Forelimb muscle (tissue), 1 donor: ENCODE measurements around the gene OGT. TPM values are rescaled to one million over a fixed set of nuclear protein-coding genes. Genes with fewer than 3 reads are reported as not detected.

Source experiments
- DNase-seq: peaks from one replicate; pipeline ENCODE4 v3.0.0-alpha.2; 2013; ENCODE audit warnings: low read depth
- polyA plus RNA-seq: library from polyadenylated mRNA; unstranded; fragments of 120-200 nt; gene quantifications from one replicate; pipeline ENCODE4 v1.2.1, GENCODE V29; 2013; ENCODE audit not compliant: insufficient read length

The OGT gene
- polyA plus RNA-seq, 1 donor, result 145 TPM

DNA sequence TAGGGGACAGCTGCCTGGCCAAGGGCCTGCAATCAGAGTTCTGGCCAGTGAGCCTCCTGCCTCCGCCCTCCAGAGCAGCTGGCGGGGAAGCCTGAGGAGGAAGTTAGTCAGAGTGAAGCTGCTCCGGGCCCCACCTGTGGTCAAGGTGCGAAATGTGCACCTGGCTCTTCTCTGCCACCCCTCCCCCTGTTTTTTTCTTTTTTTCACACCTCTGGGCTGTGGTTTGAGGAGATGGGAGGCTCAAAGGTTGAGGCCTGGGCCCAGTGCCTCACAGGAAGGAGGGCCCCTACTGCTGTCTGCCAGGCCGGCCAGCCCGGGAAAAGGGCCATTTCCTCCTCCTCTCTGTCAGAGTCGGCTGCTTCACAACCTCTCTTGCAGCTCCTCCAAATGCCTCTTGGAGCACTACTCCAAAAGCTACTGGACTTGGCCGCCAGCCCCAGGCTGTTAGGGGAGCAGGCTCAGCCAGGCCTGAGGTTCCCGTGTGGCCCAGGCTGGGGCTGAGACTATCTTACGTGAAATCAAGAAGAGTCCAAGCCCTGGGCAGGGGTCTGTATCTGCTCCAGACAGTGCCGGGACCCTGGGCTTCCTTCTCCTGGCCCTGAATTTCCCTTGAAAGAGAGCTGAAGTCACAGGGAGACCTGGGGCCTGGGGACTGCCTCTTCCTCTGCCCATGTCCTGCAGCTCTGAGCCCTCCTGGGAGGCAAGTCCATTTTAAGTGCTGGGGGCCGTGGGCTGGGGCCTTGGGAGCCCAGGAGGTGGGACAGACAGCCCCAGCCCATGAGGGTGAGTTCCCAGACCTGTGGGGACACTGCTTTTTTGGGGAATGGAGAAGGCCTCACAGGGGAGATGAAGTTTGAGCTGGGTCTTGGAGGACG lies 89.9 kb downstream of the OGT start:
- DNase-seq, result peak; percentile 40

DNA sequence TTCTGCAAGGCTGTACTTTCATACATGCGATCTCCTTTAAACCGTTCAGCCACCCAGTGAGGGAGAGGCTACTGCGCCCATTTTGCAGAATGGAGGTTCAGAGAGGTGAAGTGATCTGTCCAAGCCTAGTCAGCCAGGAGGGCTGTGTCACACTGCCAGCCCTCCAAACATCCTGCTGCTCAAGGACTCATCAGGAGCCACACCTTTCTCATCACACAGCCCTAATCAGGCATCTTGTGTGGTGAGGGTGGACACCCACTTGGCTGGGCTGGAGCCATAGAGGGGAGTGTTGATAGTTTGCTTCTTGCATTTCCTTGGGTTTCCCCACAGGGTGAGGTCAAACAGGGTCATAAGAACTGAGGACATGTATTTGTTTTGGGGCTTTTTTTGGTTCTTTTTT lies 90.8 kb downstream of the OGT start:
- DNase-seq, result no peak

DNA sequence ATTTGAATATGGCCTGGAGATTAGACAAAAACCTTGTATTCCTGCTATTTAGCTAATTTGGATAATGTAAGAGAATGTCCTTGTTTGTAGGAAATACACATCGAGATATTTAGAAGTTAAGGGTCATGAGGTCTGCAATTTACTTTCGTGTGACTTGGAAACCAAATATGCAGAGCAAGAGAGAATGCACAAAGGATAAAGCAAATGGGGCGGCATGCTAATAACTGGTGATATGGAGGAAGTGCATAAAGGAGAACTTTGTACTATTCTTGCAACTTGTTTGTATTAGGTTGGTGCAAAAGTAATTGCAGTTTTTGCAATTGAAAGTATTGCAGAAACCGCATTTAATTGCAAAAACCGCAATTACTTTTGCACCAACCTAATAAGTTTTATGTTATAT lies 92.6 kb downstream of the OGT start:
- DNase-seq, result no peak

Other genes with a start within 250 kb of the OGT start
- 300 TPM for gene NONO, start 249.5 kb upstream of the OGT start, polyA plus RNA-seq
- gene ITGB1BP2, start 231.4 kb upstream of the OGT start, polyA plus RNA-seq, result 142 TPM
- 25.0 TPM for gene TAF1, start 166.7 kb upstream of the OGT start, polyA plus RNA-seq
- gene GCNA, start 45.3 kb downstream of the OGT start, polyA plus RNA-seq, result 2.8 TPM
- 0.19 TPM for gene CXCR3, start 85.4 kb downstream of the OGT start, polyA plus RNA-seq
- not detected for gene CXorf49, start 185.2 kb downstream of the OGT start, polyA plus RNA-seq
- gene CXorf49B, start 230.2 kb downstream of the OGT start, polyA plus RNA-seq, result not detected